Upper lobe of left lung (tissue), 4 donors: Measurements from ENCODE around the gene PPP1R9B.

Experiments
- EP300 ChIP-seq, 4 donors: sonication (generic); formaldehyde crosslinking; IDR thresholded peaks; one replicate each; pipeline ENCODE4 v1.5.1; 2017; ENCODE audit warnings: antibody characterized with exemption in 4 of 4, control low read depth in 2 of 4
- POLR2A ChIP-seq, 4 donors: fragments of 450-650 bp; IDR thresholded peaks; one replicate each; pipeline ENCODE4 v1.5.1; 2016 to 2017; ENCODE audit warnings: antibody characterized with exemption in 4 of 4, mild to moderate bottlenecking in 2 of 4
- POLR2AphosphoS5 ChIP-seq, 2 donors: sonication (generic); formaldehyde crosslinking; IDR thresholded peaks; one replicate each; pipeline ENCODE4 v1.5.1; 2017; ENCODE audit warnings: antibody characterized with exemption in 2 of 2
- TF ChIP-seq, protein P1 (sequence below), 6 experiments: fragments of 450-650 bp in 4 of 6; fragments of 200-600 bp in 2 of 6; sonication (generic) in 2 of 6; IDR thresholded peaks; one replicate each; pipeline ENCODE4 v1.5.1; 2016 to 2019; ENCODE audit warnings: antibody characterized with exemption in 6 of 6

DNA sequence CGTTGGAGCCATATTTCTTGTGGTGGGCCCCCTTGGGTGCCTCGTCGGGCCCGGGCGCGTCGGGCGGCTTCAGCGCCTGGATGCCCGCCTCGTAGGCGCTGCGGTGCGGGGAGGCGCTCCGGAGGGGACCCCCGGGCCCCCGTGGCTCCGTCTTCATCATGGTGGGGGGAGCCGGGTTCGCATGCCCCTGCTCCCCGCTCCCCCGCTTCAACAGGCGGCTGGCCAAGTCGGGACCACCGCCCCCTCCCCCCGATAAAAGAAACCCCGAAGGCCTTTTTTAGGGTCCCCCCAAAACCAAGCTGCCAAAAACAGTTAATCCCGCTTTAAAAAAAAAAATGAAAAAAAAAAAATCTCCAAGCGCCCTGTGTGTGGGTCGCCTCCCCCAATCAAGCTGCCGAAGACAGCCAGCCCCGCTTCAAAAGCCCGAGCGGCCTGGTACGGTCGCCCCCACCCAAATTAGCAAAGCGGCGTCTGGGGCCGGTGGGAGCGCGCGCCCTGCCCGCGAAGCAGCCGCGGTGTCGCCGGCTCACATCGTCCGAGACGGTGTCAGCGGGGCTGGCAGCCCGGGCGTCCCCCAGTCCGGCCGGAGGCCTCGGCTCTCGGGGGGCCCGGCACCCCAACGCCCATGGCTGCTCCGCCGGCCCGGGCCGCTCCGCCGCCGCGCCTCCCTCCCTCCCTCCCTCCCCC is at the start of gene PPP1R9B:
- no peak for TF ChIP-seq POLR2A (IDR thresholded peaks at IDR 0.05)
- TF ChIP-seq, protein P1, sequence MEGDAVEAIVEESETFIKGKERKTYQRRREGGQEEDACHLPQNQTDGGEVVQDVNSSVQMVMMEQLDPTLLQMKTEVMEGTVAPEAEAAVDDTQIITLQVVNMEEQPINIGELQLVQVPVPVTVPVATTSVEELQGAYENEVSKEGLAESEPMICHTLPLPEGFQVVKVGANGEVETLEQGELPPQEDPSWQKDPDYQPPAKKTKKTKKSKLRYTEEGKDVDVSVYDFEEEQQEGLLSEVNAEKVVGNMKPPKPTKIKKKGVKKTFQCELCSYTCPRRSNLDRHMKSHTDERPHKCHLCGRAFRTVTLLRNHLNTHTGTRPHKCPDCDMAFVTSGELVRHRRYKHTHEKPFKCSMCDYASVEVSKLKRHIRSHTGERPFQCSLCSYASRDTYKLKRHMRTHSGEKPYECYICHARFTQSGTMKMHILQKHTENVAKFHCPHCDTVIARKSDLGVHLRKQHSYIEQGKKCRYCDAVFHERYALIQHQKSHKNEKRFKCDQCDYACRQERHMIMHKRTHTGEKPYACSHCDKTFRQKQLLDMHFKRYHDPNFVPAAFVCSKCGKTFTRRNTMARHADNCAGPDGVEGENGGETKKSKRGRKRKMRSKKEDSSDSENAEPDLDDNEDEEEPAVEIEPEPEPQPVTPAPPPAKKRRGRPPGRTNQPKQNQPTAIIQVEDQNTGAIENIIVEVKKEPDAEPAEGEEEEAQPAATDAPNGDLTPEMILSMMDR (IDR thresholded peaks at IDR 0.05): no peak
- TF ChIP-seq EP300 (IDR thresholded peaks at IDR 0.05): no peak
- TF ChIP-seq POLR2AphosphoS5 (IDR thresholded peaks at IDR 0.05): no peak
